PC-9 (cell line): ENCODE data around the gene CMTM8.

Experiments
- EZH2 ChIP-seq: fragments of 200-600 bp; sonication (generic); IDR thresholded peaks from 2 replicates; pipeline ENCODE4 v1.8.0; 2017; ENCODE audit warnings: antibody characterized with exemption, low read depth
- TF ChIP-seq, protein P1 (sequence below): fragments of 200-600 bp; sonication (generic); conservative IDR thresholded peaks from 2 replicates; pipeline ENCODE4 v1.6.1; 2017; ENCODE audit warnings: mixed run types, antibody characterized with exemption, mild to moderate bottlenecking, moderate library complexity

DNA sequence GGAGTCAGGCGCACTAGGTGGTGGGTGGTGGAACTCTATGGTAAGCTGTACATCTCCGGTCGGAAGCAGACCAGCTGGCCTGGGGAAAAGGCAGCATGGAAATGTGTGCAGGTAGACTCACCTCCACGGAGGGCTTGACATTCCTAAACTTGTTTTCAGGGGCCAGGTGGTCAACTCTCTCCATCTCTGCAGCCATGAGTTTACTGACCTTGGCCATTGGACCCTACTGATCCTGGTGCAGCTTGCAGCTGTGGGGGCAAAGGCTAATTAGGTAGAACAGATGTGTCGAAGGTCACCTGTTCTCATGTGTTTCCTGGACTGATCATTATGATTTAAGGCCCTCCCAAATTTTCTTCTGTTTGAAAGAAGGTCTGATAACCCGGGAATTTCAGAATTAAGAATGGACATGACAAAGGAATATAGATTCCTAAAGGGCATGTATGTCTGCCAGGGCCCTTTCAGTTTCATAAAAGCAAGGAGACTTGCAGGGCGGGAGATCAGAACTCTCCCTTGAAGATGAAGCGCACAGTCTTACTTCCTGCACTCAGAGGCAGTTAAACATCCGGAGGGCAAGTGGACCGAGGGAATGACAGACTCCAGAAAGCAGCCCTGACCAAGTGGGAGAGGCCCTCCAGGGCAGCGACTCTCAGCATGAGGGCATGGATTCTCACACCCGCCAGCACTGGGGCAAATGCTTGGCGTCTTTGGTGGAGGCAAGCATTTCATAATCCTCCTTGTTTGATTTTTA, 97.1 kb downstream of the CMTM8 start:
- TF ChIP-seq, protein P1, sequence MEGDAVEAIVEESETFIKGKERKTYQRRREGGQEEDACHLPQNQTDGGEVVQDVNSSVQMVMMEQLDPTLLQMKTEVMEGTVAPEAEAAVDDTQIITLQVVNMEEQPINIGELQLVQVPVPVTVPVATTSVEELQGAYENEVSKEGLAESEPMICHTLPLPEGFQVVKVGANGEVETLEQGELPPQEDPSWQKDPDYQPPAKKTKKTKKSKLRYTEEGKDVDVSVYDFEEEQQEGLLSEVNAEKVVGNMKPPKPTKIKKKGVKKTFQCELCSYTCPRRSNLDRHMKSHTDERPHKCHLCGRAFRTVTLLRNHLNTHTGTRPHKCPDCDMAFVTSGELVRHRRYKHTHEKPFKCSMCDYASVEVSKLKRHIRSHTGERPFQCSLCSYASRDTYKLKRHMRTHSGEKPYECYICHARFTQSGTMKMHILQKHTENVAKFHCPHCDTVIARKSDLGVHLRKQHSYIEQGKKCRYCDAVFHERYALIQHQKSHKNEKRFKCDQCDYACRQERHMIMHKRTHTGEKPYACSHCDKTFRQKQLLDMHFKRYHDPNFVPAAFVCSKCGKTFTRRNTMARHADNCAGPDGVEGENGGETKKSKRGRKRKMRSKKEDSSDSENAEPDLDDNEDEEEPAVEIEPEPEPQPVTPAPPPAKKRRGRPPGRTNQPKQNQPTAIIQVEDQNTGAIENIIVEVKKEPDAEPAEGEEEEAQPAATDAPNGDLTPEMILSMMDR, result no peak
- TF ChIP-seq EZH2, result no peak
